ENCODE results near the gene TNFSF9. TPM values are rescaled to one million over a fixed set of nuclear protein-coding genes. Genes with fewer than 3 reads are reported as not detected.
"Not testable (repeated sequence)": the region's sequence is repeated elsewhere in the genome, so short reads cannot be mapped to it uniquely, and the experiment has no call there.

TNFSF9 gene
- total RNA-seq, 1 donor from 2014 or later = 1.0 TPM

DNA sequence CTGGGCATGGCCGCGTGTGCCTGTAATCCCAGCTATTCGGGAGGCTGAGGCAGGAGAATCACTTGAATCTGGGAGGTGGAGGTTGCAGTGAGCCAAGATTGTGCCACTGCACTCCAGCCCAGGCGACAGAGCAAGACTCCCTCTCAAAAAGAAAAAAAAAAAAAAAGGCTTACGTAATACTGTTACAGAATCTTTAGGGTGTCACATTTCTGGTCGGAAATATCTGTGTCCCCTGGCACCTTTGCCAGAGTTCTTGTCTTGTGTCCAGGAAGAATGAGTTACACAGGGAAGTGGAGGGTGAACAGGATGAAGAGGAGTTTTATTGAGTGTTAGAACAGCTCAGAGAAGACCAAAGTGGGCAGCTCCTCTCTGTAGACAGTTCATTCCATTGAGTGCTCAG is 19.9 kb downstream of the TNFSF9 start:
- not testable (repeated sequence) for H3K36me3 ChIP-seq (ENCODE audit: control insufficient read depth in 3 of 3, insufficient read depth in 3 of 3, low read length in 3 of 3); H3K9ac ChIP-seq (ENCODE audit: low read depth in 1 of 3, low read length in 3 of 3); H3K27me3 ChIP-seq (ENCODE audit: control insufficient read depth in 3 of 3, insufficient read depth in 3 of 3, low read length in 3 of 3); H3K9me3 ChIP-seq (ENCODE audit: control insufficient read depth in 3 of 3, low read length in 3 of 3); H3K4me3 ChIP-seq (ENCODE audit: low read length in 3 of 3); H3K4me1 ChIP-seq (ENCODE audit: control insufficient read depth in 3 of 3, insufficient read depth in 3 of 3, low read length in 3 of 3); H3K27ac ChIP-seq (ENCODE audit: low read depth, low read length)

DNA sequence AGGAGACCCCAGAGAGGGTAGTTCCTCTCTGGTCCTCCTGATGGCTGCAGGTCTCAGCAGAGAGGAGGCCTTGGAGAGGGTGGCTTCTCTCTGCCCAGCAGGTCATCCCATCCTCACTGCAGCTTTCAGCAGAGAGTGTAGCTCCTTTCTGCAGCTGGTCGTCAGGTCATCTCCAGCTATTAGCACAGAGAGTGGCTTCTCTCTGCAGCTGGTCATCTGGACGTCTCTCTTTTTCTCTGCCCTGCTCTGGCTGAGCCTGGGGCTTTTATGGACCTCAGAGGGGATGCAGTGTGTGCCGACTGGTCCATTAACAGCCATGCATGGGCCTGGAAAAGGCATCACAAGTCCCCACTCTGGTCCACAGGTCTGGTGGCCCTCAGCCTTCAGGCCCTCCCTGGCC is 20.3 kb downstream of the TNFSF9 start:
- no peak overlapping the region for H3K4me3 ChIP-seq (ENCODE audit: low read length in 3 of 3)
- H3K9ac ChIP-seq (ENCODE audit: low read depth in 1 of 3, low read length in 3 of 3) = no peak overlapping the region
- H3K27me3 ChIP-seq (ENCODE audit: control insufficient read depth in 3 of 3, insufficient read depth in 3 of 3, low read length in 3 of 3) = no peaks in the 10 kb centered on the region
- H3K9me3 ChIP-seq (ENCODE audit: control insufficient read depth in 3 of 3, low read length in 3 of 3) = no peaks in the 10 kb centered on the region
- no peaks in the 10 kb centered on the region for H3K4me1 ChIP-seq (ENCODE audit: control insufficient read depth in 3 of 3, insufficient read depth in 3 of 3, low read length in 3 of 3)
- H3K36me3 ChIP-seq (ENCODE audit: control insufficient read depth in 3 of 3, insufficient read depth in 3 of 3, low read length in 3 of 3) = no peaks in the 10 kb centered on the region
- no peak overlapping the region for H3K27ac ChIP-seq (ENCODE audit: low read depth, low read length)

DNA sequence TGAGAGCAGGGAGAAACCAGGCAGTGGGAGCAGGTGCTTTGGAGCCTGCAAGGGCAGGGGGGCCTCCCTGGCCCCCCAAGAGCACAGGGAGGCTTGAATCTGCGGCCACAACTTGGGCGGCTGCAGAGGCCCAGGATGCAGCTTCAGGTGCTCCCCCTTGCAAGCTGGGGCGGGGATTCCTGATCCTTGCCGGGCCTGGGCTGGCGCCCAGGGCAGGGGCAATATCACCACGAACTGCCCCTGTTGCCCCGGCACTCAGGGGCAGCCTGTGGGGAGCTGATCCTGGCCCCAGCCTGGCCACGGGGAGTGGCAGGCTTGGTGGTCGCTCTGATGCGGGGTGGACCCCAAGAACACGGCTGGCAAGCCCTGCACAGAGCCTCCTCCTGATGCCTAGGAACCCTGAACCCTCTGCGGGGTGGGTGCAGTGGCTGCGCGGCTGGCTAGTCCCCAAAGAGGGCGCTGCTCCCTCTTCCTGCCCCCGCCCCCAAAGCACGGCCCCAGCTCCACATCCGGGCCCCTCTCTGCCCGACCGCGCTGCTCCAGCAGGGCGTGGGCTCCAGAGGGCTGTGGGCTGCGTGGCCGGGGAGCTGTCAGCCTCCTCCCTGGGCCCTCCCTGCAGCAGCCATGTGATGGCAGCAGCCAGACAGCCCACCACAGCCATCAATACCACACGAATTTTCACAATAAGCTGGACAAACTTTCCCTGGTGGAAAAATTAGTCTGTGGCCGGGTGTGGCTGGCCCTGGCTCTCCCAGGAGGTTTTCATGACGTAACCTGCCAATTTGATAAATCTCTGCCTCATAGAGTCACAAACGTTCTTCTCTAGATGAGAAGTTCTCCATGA is 21.0 kb downstream of the TNFSF9 start:
- no peak overlapping the region for H3K27ac ChIP-seq (ENCODE audit: low read depth, low read length)

DNA sequence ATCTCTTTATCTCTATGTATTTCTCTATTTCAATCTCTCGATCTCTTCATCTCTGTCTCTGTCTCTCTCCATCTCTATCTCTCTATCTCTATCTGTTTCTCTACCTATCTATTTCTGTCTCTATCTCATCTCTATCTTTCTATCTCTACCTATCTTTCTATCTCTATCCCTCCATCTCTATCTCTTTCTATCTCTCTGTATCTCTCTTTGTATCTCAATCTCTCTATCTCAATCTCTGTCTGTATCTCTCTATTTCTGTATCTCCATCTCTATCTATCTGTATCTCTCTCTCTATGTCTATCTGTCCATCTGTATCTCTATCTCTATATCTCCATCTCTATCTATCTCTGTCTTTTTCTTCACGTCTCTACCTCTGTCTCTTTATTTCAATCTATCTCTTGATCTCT is 25.2 kb downstream of the TNFSF9 start:
- H3K36me3 ChIP-seq (ENCODE audit: control insufficient read depth in 3 of 3, insufficient read depth in 3 of 3, low read length in 3 of 3) = no peaks in the 10 kb centered on the region
- H3K4me1 ChIP-seq (ENCODE audit: control insufficient read depth in 3 of 3, insufficient read depth in 3 of 3, low read length in 3 of 3) = no peaks in the 10 kb centered on the region
- H3K27ac ChIP-seq (ENCODE audit: low read depth, low read length) = no peak overlapping the region
- no peaks in the 10 kb centered on the region for H3K9me3 ChIP-seq (ENCODE audit: control insufficient read depth in 3 of 3, low read length in 3 of 3)
- H3K4me3 ChIP-seq (ENCODE audit: low read length in 3 of 3) = no peak overlapping the region
- H3K9ac ChIP-seq (ENCODE audit: low read depth in 1 of 3, low read length in 3 of 3) = no peak overlapping the region
- H3K27me3 ChIP-seq (ENCODE audit: control insufficient read depth in 3 of 3, insufficient read depth in 3 of 3, low read length in 3 of 3) = no peaks in the 10 kb centered on the region

More for the DNA sequence above, 21.0 kb downstream of the TNFSF9 start:
- Histone ChIP-seq H3K27me3 (ENCODE audit: control insufficient read depth in 3 of 3, insufficient read depth in 3 of 3, low read length in 3 of 3) (no peaks in the 10 kb centered on the region), H3K9ac (ENCODE audit: low read depth in 1 of 3, low read length in 3 of 3) (no peak overlapping the region), H3K36me3 (ENCODE audit: control insufficient read depth in 3 of 3, insufficient read depth in 3 of 3, low read length in 3 of 3) (no peaks in the 10 kb centered on the region), H3K4me1 (ENCODE audit: control insufficient read depth in 3 of 3, insufficient read depth in 3 of 3, low read length in 3 of 3) (no peaks in the 10 kb centered on the region), H3K9me3 (ENCODE audit: control insufficient read depth in 3 of 3, low read length in 3 of 3) (no peaks in the 10 kb centered on the region), H3K4me3 (ENCODE audit: low read length in 3 of 3) (no peak overlapping the region)

DNA sequence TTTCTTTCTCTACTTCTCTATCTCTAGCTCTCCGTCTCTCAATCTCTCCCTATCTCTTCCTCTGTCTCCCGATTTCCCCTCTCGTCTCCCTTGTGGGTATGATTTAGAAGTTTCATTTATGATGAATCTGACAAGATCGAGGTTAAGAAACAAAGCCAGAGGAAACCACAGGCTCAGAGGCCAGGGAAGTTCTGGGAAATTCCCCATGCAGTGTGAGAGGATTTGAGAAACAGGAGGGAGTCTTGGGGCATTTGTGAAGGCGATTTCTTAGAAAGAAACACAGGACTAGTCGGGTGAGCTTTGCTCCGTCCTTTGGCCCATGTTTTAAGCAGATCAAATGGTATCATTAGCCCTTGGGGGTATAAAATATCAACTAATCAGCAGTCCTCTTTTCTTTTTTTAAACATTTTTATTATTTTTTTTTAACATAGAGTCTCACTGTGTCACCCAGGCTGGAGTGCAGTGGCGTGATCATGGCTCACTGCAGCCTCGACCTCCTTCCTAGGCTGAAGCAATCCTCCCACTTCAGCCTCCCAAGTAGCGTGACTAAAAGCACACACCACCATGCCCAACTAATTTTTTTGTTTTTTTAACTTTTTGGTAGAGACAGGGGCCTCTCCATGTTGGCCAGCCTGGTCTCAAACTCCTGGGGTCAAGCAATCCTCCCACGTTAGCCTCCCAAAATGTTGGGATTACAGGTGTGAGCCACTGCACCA is 25.8 kb downstream of the TNFSF9 start:
- Histone ChIP-seq H3K4me3 (ENCODE audit: low read length in 3 of 3) (no peak overlapping the region), H3K27ac (ENCODE audit: low read depth, low read length) (no peak overlapping the region), H3K36me3 (ENCODE audit: control insufficient read depth in 3 of 3, insufficient read depth in 3 of 3, low read length in 3 of 3) (no peaks in the 10 kb centered on the region), H3K9me3 (ENCODE audit: control insufficient read depth in 3 of 3, low read length in 3 of 3) (no peaks in the 10 kb centered on the region), H3K4me1 (ENCODE audit: control insufficient read depth in 3 of 3, insufficient read depth in 3 of 3, low read length in 3 of 3) (no peaks in the 10 kb centered on the region), H3K9ac (ENCODE audit: low read depth in 1 of 3, low read length in 3 of 3) (no peak overlapping the region), H3K27me3 (ENCODE audit: control insufficient read depth in 3 of 3, insufficient read depth in 3 of 3, low read length in 3 of 3) (peaks cover 0 to under 1% (median 0%) of the 10 kb centered on the region in 3 donors)

DNA sequence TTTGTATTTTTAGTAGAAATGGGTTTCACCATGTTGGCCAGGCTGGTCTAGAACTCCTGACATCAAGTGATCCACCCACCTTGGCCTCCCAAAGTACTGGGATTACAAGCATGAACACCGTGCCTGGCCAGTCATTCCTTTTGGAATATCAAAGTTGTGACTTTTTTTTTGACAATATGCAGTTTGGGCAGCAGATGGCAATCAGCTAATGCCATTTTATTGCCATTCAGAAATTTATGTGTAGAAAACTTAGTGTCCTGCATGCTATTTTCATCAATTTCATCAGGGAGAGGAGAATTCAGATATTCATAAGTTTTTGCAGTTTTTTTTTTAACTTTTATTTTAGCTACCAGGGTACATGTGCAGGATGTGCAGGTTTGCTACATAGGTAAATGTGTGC is 31.6 kb downstream of the TNFSF9 start:
- H3K9ac ChIP-seq (ENCODE audit: low read depth in 1 of 3, low read length in 3 of 3); H3K27ac ChIP-seq (ENCODE audit: low read depth, low read length); H3K36me3 ChIP-seq (ENCODE audit: control insufficient read depth in 3 of 3, insufficient read depth in 3 of 3, low read length in 3 of 3); H3K4me1 ChIP-seq (ENCODE audit: control insufficient read depth in 3 of 3, insufficient read depth in 3 of 3, low read length in 3 of 3); H3K27me3 ChIP-seq (ENCODE audit: control insufficient read depth in 3 of 3, insufficient read depth in 3 of 3, low read length in 3 of 3); H3K9me3 ChIP-seq (ENCODE audit: control insufficient read depth in 3 of 3, low read length in 3 of 3); H3K4me3 ChIP-seq (ENCODE audit: low read length in 3 of 3): not testable (repeated sequence)

DNA sequence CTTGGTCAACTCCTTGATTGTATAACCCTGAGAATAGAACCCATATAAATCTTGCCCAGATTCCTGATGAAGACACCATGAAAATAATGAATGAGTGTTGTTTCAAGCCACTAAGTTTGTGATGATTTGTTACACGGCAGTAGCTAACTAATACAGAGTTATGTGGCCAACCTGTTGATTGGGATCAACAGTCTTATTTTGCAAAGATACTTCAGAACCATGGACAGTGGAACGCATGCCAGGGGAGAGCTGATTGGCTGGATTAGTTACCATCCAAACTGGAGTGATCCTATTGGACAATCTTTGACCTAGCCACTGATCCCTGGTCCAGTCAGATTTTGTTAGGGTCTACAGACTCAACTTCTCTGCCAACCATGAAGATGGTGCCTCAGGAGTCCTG is 33.6 kb downstream of the TNFSF9 start:
- no peak overlapping the region for H3K4me3 ChIP-seq (ENCODE audit: low read length in 3 of 3)
- H3K9ac ChIP-seq (ENCODE audit: low read depth in 1 of 3, low read length in 3 of 3) = no peak overlapping the region
- H3K27me3 ChIP-seq (ENCODE audit: control insufficient read depth in 3 of 3, insufficient read depth in 3 of 3, low read length in 3 of 3) = peaks cover 0 to 4% (median 3%) of the 10 kb centered on the region in 3 donors
- no peaks in the 10 kb centered on the region for H3K4me1 ChIP-seq (ENCODE audit: control insufficient read depth in 3 of 3, insufficient read depth in 3 of 3, low read length in 3 of 3)
- H3K27ac ChIP-seq (ENCODE audit: low read depth, low read length) = no peak overlapping the region
- H3K36me3 ChIP-seq (ENCODE audit: control insufficient read depth in 3 of 3, insufficient read depth in 3 of 3, low read length in 3 of 3) = no peaks in the 10 kb centered on the region
- H3K9me3 ChIP-seq (ENCODE audit: control insufficient read depth in 3 of 3, low read length in 3 of 3) = peaks cover 0 to 7% (median 6%) of the 10 kb centered on the region in 3 donors

DNA sequence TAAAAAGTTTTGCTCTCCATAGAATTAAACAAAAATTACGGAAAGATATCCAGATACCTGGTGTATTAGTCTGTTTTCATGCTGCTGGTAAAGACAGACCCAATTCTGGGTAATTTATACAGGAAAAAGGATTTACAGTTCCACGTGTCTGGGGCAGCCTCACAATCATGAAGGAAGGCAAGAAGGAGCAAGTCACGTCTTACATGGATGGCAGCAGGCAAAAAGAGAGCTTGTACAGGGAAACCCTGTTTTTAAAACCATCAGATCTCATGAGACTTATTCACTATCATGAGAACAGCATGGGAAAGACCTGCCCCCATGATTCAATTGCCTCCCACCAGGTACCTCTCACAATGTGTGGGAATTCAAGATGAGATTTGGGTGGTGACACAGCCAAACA is 35.9 kb downstream of the TNFSF9 start:
- not testable (repeated sequence) for H3K4me1 ChIP-seq (ENCODE audit: control insufficient read depth in 3 of 3, insufficient read depth in 3 of 3, low read length in 3 of 3); H3K9ac ChIP-seq (ENCODE audit: low read depth in 1 of 3, low read length in 3 of 3); H3K27me3 ChIP-seq (ENCODE audit: control insufficient read depth in 3 of 3, insufficient read depth in 3 of 3, low read length in 3 of 3); H3K27ac ChIP-seq (ENCODE audit: low read depth, low read length); H3K36me3 ChIP-seq (ENCODE audit: control insufficient read depth in 3 of 3, insufficient read depth in 3 of 3, low read length in 3 of 3); H3K4me3 ChIP-seq (ENCODE audit: low read length in 3 of 3)
- H3K9me3 ChIP-seq (ENCODE audit: control insufficient read depth in 3 of 3, low read length in 3 of 3) = peaks cover 0 to 10% (median 7%) of the 10 kb centered on the region in 3 donors

DNA sequence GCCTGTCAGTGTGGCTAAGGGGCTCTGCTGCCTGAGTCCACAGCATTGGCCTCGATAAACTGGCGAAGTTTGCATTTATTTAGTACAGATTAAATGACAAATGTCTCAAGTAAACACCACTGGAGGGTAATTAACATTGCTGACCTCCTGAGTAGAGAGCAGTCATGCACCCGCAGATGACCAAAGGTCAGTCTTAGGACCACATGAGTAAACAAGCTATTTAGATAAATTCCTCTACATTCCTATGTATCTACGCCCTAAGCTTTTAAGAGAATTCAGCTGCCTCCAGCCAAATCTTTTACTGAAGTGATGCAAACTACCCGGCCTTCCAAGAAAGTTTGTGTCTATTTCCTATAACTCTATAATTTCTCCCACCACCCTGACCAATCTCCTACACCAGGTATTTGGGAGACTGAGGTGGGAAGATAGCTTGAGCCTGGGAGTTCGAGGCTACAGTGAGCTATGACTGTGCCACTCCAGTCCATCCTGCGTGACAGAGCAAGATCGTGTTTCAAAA is 37.2 kb downstream of the TNFSF9 start:
- no peak overlapping the region for H3K9ac ChIP-seq (ENCODE audit: low read depth in 1 of 3, low read length in 3 of 3)
- H3K9me3 ChIP-seq (ENCODE audit: control insufficient read depth in 3 of 3, low read length in 3 of 3) = peaks cover 0 to 10% (median 7%) of the 10 kb centered on the region in 3 donors
- H3K27me3 ChIP-seq (ENCODE audit: control insufficient read depth in 3 of 3, insufficient read depth in 3 of 3, low read length in 3 of 3) = peaks cover 3 to 6% (median 4%) of the 10 kb centered on the region in 3 donors
- H3K27ac ChIP-seq (ENCODE audit: low read depth, low read length) = no peak overlapping the region
- no peaks in the 10 kb centered on the region for H3K36me3 ChIP-seq (ENCODE audit: control insufficient read depth in 3 of 3, insufficient read depth in 3 of 3, low read length in 3 of 3)
- H3K4me1 ChIP-seq (ENCODE audit: control insufficient read depth in 3 of 3, insufficient read depth in 3 of 3, low read length in 3 of 3) = no peaks in the 10 kb centered on the region
- no peak overlapping the region for H3K4me3 ChIP-seq (ENCODE audit: low read length in 3 of 3)

DNA sequence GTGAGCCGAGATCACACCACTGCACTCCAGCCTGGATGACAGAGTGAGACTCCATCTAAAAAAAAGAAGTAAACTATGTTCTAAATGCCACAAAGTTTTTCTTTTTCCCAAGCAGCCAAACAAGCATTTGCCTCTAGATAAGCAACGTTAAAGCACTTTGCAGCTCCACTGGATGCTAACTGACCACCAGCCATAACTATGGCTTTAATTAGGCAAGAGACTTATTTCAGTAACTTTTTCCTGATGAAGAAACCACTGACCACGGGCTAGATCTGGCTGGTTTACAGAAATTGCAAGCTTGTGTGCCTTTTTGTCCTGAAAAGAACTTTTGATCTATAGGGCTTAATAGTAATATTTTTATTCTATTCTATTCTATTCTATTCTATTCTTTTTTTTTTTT is 38.0 kb downstream of the TNFSF9 start:
- Histone ChIP-seq H3K27ac (ENCODE audit: low read depth, low read length) (no peak overlapping the region), H3K4me1 (ENCODE audit: control insufficient read depth in 3 of 3, insufficient read depth in 3 of 3, low read length in 3 of 3) (no peaks in the 10 kb centered on the region), H3K9me3 (ENCODE audit: control insufficient read depth in 3 of 3, low read length in 3 of 3) (peaks cover 0 to 10% (median 5%) of the 10 kb centered on the region in 3 donors), H3K9ac (ENCODE audit: low read depth in 1 of 3, low read length in 3 of 3) (no peak overlapping the region), H3K27me3 (ENCODE audit: control insufficient read depth in 3 of 3, insufficient read depth in 3 of 3, low read length in 3 of 3) (peaks cover 5 to 6% (median 6%) of the 10 kb centered on the region in 3 donors), H3K4me3 (ENCODE audit: low read length in 3 of 3) (no peak overlapping the region), H3K36me3 (ENCODE audit: control insufficient read depth in 3 of 3, insufficient read depth in 3 of 3, low read length in 3 of 3) (no peaks in the 10 kb centered on the region)

All from skeletal muscle tissue (tissue), 4 donors.